ENCODE measurements around the gene C1orf21. TPM values are rescaled to one million over a fixed set of nuclear protein-coding genes. Genes with fewer than 3 reads are reported as not detected.

Gene C1orf21
- total and polyA plus RNA-seq, 12 donors: 20.6 to 76.7 (median 67.5) TPM

GRCh38 chr1:184366997-184367396 lies 19.8 kb upstream of the C1orf21 start:
- Histone ChIP-seq H3K4me1 (peaks cover 0 to 12% (median 0%) of the 10 kb centered on the region in 9 donors), H3K9me3 (no peaks in the 10 kb centered on the region), H3K27ac (no peak overlapping the region), H3K27me3 (no peaks in the 10 kb centered on the region), H3K4me3 (no peak overlapping the region), H3K36me3 (no peaks in the 10 kb centered on the region)
- ATAC-seq: peak in 5 of 8 donors; percentile 25 to 57 (median 49)
- DNase-seq: no peak
- intact Hi-C loops (cut with DNase I): loop anchor here in 1 of 10 donors (10.0 kb wide), 1 partner anchor 292 kb away; no protein-coding TSS in a partner anchor
- 72 to 75% methylated on average over 11 of the region's 11 CpGs for WGBS, 2 donors
- no peak for TF ChIP-seq CTCF (IDR thresholded peaks at IDR 0.05)

GRCh38 chr1:184367427-184368038 lies 19.3 kb upstream of the C1orf21 start:
- peaks cover 0 to 11% (median 0%) of the 10 kb centered on the region in 9 donors for H3K4me1 ChIP-seq
- 97 to 100% methylated on average over 1 of the region's 1 CpG for WGBS, 2 donors
- no peaks in the 10 kb centered on the region for H3K9me3 ChIP-seq
- intact Hi-C loops (cut with DNase I): loop anchor here in 1 of 10 donors (10.0 kb wide), 1 partner anchor 293 kb away; no protein-coding TSS in a partner anchor
- no peaks in the 10 kb centered on the region for H3K36me3 ChIP-seq
- no peaks in the 10 kb centered on the region for H3K27me3 ChIP-seq
- DNase-seq (no peak), ATAC-seq (no peak)
- no peak overlapping the region for H3K4me3 ChIP-seq
- H3K27ac ChIP-seq: no peak overlapping the region
- TF ChIP-seq CTCF (IDR thresholded peaks at IDR 0.05): no peak

GRCh38 chr1:184368354-184368753 lies 18.5 kb upstream of the C1orf21 start:
- intact Hi-C loops (cut with DNase I): loop anchor here in 1 of 10 donors (10.0 kb wide), 1 partner anchor 294 kb away; no protein-coding TSS in a partner anchor
- Histone ChIP-seq H3K27ac (no peak overlapping the region), H3K9me3 (no peaks in the 10 kb centered on the region), H3K4me1 (peaks cover 0 to 9% (median 0%) of the 10 kb centered on the region in 9 donors), H3K36me3 (no peaks in the 10 kb centered on the region), H3K27me3 (no peaks in the 10 kb centered on the region), H3K4me3 (no peak overlapping the region)
- DNase-seq (no peak), ATAC-seq (no peak)
- 74 to 77% methylated on average over 2 of the region's 2 CpGs for WGBS, 2 donors
- TF ChIP-seq CTCF (IDR thresholded peaks at IDR 0.05): no peak

GRCh38 chr1:184370850-184371249 lies 16.0 kb upstream of the C1orf21 start:
- Histone ChIP-seq H3K27me3 (no peaks in the 10 kb centered on the region), H3K9me3 (no peaks in the 10 kb centered on the region), H3K4me1 (peaks cover 0 to 9% (median 0%) of the 10 kb centered on the region in 9 donors), H3K27ac (no peak overlapping the region), H3K4me3 (no peak overlapping the region), H3K36me3 (no peaks in the 10 kb centered on the region)
- intact Hi-C loops (cut with DNase I): loop anchor here in 1 of 10 donors (10.0 kb wide), 1 partner anchor 126 kb away; no protein-coding TSS in a partner anchor
- WGBS, 2 donors: 88 to 89% methylated on average over 4 of the region's 4 CpGs
- DNase-seq (no peak), ATAC-seq (no peak)
- TF ChIP-seq CTCF (IDR thresholded peaks at IDR 0.05): no peak

All from heart right ventricle (tissue), 16 donors.